A172 (cell line): Measurements from ENCODE around the gene TUBB4B. TPM values are rescaled to one million over a fixed set of nuclear protein-coding genes. Genes with fewer than 3 reads are reported as not detected.
"Not testable (repeated sequence)": the region's sequence is repeated elsewhere in the genome, so short reads cannot be mapped to it uniquely, and the experiment has no call there.

Experiments
- DNase-seq: peaks from one replicate; pipeline ENCODE4 v3.0.0-alpha.2; 2015; ENCODE audit warnings: low spot score
- total RNA-seq: library from RNA; depleted of rRNA; stranded (reverse); fragments of >200 nt; shearing (Covaris generic); gene quantifications from 2 replicates; pipeline ENCODE4 v1.2.3, GENCODE V29; 2014

TUBB4B gene
- total RNA-seq, 1 experiment from 2014 or later: 717 TPM

- DNase-seq: peak; percentile 76
Observed at GRCh38 chr9:137236238-137236935, 4.7 kb upstream of the TUBB4B start.

- DNase-seq: no peak
Observed at GRCh38 chr9:137236936-137237421, 4.1 kb upstream of the TUBB4B start.

- no peak for DNase-seq
Observed at GRCh38 chr9:137237759-137238726, 3.0 kb upstream of the TUBB4B start.

- not testable (repeated sequence) for DNase-seq
Observed at GRCh38 chr9:137239541-137240200, 1.4 kb upstream of the TUBB4B start.

- peak; percentile 71 for DNase-seq
Observed at GRCh38 chr9:137240318-137240840, 708 bp upstream of the TUBB4B start.

GRCh38 chr9:137241490-137242268 lies 592 bp downstream of the TUBB4B start:
- DNase-seq: no peak

- no peak for DNase-seq
Observed at GRCh38 chr9:137242269-137243203, 1.4 kb downstream of the TUBB4B start.

- DNase-seq: not testable (repeated sequence)
Observed at GRCh38 chr9:137243266-137243625, 2.2 kb downstream of the TUBB4B start.

- DNase-seq: no peak
Observed at GRCh38 chr9:137243626-137244485, 2.8 kb downstream of the TUBB4B start.

- DNase-seq: no peak
Observed at GRCh38 chr9:137244486-137245449, 3.7 kb downstream of the TUBB4B start.

GRCh38 chr9:137245450-137246421 lies 4.6 kb downstream of the TUBB4B start:
- DNase-seq: no peak

GRCh38 chr9:137247135-137247915 lies 6.2 kb downstream of the TUBB4B start:
- no peak for DNase-seq

GRCh38 chr9:137247916-137248175 lies 6.8 kb downstream of the TUBB4B start:
- DNase-seq: no peak

- DNase-seq: no peak
Observed at GRCh38 chr9:137250329-137251193, 9.5 kb downstream of the TUBB4B start.

GRCh38 chr9:137251194-137251461 lies 10.0 kb downstream of the TUBB4B start, which contains the start of gene STPG3:
Gene STPG3 (plus strand): TSS chr9:137251286. CDS start chr9:137251287, 1 bp downstream.
- DNase-seq: no peak
